ENCODE measurements around the gene STYXL1.
"Not testable (repeated sequence)": the region's sequence is repeated elsewhere in the genome, so short reads cannot be mapped to it uniquely, and the experiment has no call there.

STYXL1 gene

DNA sequence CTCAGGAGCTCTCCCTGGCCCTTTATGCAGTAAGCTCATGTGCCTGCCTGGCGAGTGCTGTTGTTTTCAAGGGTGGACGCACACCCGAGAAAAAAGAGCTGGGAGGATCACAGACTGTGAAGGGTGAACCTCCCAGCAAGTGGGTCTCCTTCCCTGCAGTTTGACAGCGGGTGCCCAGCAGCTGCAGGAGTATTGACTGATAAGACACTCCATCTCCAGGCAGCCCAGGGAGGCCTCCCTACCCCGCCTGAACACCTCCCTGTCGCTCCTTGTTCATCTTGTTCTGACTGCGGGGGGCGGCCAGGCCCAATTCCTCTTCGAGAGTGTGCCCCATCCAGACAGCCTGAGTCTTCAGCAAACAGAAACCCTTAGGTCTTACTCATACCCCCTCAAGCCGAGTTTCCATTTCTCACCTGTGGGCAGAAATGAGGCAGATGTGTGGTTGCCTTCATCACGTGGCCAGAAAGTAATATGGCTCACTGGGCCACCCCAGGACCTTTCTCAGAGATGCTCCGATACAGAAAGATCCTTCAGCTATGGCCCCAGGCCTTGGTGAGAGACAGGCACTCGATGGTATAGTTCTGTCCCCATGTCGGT lies 17.3 kb upstream of the STYXL1 start:
- no peak for DNase-seq

GRCh38 chr7:76064208-76064970 lies 16.6 kb upstream of the STYXL1 start:
- no peak for DNase-seq

- no peak for DNase-seq
Observed at GRCh38 chr7:76063525-76063924, 15.7 kb upstream of the STYXL1 start.

DNA sequence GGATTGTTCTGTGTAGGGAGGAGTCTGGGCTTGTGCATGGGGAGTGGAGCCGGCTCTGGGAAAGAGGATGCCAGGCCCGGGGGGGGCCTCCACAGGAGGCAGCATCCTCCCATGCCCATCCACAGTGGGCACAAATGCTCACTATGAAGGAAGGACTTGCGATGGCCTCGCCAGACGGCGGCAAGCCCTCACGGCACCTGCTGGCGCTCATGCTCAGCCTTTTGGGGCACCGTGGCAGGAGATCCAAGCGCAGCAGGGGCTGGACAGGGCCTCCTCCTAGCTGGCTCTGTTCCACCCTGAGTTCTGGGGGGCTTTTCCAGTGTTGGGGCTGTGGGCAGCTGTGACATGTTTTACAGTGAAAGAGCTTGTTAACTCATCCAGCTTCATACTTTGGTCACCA lies 15.3 kb upstream of the STYXL1 start:
- DNase-seq: no peak

DNA sequence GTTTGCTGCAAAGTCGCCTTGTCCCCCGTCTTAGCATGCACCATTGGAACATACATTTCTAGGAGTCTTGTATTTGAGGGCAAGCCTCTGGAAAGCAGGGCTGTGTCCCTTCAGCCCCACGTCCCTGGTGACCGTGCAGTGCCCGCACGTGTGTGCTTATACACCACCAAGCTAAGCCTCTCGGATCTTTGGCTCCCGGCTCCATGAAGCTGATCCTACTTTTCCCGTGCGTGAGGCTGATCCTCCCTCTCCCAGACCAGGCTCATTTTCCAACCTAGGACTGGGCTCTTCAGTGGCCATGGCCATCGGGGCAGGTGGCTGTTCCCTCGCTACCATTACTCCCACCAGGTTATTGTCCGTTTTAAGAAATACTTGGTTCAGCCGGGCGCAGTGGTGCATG lies 14.5 kb upstream of the STYXL1 start:
- no peak for DNase-seq

- DNase-seq: no peak
Observed at GRCh38 chr7:76060842-76061241, 13.0 kb upstream of the STYXL1 start.

DNA sequence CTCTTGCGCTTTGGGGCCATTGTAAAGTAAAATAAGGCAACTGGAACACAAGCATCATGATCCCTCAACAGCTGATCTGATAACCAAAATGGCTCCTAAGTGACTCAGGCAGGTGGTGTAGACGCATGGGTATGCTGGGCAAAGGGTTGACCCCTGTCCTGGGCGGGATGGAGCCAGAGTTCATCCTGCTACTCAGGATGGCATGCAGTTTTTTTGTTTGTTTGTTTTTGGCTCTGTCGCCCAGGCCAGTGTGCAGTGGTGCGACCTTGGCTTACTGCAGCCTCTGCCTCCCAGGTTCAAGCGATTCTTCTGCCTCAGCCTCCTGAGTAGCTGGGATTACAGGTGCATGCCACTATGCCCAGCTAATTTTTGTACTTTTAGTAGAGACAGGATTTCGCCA lies 10.9 kb upstream of the STYXL1 start:
- not testable (repeated sequence) for DNase-seq

GRCh38 chr7:76057813-76058145 lies 10.0 kb upstream of the STYXL1 start:
- no peak for DNase-seq

DNA sequence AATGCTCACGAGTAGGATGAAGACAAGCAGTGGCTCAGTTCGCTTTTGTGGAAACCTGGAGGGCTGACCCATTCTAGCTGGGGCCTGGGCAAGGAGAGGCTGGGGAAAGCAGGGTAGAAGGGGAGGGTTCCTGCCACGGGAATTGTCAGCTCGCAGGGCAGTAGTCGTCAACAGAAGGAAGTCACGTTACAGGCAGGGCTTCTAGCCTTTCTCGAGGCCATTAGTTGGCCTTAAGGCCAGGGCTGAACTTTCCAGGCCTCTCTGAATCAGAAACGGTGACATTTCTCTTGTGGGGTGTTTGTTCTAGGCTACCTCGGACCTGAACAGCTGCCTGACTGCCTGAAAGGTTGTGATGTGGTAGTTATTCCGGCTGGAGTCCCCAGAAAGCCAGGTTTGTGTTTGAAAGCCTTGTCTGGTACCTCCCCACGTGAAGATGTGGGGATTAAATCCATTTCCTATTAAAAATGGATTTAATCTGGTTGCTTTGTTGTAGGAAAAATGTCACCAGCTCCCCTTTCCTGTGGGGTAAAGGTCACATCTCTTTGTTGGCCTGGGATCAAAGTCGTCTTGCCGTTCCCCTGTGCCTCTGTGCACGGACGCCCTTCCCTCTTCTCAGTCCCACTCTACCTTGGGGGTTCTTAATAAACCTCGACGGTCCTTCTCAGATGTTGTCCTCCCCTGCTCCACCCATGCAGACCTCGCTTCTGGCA lies 9.5 kb upstream of the STYXL1 start:
- DNase-seq: no peak

DNA sequence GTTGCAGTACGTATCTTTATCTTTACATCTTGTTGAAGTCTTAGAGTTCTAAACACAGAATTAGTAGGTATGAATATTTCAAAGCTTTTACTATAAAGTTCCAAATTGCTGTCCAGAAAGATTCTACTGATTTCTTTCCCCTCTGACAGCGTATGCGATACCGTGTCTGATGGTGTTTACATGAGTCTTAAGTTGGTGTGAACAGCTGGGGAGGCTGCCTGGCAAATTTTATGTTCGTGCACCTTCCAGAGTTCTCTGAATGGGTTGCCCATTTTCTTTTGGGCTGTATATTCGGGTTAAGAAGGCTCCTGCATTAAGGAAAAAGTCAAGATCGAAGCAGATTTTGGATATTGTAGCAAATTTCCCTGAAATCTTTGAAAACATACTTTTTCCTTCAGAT lies 8.4 kb upstream of the STYXL1 start:
- DNase-seq: no peak

DNA sequence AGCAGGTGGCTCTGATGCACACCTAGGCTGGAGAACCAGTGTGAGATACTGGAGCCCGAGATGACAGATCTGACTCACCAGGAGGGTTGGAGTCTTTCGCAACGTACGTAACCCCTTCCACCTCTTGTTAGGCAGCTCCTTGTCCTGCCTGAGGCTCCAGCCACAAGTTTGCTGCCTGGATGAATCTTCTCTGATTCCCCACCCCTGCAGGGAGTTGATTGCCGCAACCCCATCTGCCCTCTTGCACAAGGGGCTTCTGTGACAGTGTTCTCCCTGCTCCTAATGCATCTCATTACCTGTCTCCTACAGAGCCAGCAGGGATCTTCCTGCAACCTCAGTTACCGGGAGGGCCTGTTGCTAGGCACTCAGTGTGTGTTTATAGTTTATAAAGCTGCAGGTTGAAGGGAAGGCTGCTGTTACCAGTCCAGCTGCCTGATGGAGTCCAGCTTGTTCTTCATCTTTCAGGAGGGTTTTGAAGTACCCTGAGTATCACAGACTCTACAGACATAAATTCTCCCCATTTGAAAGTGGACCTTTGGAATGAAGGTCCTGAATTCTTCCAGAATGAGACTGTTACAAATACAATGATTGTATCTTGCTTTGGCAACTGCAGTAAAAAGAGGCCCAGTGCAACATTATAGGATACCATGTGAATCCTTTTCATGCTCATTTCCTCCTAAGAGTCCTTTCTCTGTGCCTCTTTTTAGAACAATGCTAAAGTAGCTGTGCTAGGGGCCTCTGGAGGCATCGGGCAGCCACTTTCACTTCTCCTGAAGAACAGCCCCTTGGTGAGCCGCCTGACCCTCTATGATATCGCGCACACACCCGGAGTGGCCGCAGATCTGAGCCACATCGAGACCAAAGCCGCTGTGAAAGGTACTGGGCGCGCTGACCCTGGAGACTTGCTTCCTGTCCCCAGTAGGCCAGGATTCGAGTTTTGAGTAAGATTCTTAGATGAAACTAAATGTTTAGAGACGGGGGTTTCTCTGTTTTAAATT lies 6.6 kb upstream of the STYXL1 start:
- no peak for DNase-seq

GRCh38 chr7:76053461-76053860 lies 5.7 kb upstream of the STYXL1 start:
- DNase-seq: no peak

DNA sequence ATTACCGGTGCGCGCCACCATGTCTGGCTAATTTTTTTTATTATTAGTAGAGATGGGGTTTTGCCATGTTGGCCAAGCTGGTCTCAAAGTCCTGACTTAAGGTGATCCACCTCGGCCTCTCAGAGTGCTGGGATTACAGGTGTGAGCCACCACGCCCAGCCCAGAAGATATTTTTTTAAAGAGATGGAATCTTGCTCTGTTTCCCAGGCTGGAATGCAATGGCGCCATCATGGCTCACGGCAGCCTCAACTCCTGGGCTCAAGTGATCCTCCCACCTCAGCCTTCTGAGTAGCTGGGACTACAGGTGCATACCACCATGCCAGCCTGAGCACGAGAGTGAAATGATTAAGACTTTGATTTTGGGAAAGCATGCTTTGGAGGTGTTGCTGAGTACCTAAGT lies 4.9 kb upstream of the STYXL1 start:
- DNase-seq: not testable (repeated sequence)

DNA sequence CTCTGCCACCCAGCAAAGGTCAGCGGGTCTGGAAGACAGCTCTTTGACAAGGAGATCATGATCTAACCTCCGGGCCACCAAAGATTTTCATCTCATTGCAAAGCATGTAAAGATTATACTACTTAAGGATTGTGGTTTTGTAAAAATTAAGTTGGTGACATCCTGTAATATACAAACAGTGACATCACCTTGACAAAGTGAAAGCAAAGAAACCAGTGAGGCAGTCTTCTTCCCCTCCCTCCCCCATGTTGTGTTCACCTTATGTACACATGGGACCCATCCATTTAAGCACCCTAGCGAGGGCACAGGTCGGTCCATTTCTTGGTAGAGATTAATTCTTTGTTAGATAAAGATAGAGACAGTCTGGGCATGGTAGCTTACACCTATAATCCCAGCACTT lies 4.0 kb upstream of the STYXL1 start:
- no peak for DNase-seq

DNA sequence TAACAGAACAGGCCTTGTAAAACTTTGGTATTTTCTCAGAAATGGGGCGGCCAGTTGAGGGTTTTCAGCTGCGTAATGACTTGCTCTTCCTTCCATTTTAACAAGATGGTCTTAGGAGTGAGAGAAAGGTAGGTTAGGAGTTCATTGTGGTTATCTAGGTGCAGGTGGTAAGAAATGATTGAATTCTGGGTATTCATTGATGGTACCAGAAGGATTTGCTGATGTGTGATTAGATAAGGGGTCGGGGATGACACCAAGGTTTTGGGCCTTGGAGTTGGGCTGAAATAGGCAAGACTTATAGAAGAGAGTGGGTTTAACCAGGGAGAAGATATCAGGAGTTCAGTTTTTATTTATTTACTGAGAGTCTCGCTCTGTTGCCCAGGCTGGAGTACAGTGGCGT lies 2.7 kb upstream of the STYXL1 start:
- no peak for DNase-seq

DNA sequence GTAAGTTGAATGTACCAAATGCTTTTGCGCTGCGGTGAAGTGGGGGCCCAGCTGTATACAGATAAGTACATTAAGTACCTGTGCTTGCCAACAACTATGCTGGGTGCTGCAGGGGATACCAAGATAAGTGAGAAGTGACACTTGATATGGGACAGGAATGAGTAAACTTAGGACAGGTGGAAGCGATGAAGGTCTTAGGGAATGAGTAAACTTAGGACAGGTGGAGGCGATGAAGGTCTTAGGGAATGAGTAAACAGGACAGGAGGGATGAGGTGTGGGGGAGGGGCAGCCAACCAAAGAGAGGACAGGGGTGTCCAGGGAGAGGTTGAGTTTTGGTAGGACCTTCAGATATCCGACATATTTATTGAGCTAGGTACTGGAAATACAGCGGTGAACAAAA lies 1.5 kb upstream of the STYXL1 start:
- no peak for DNase-seq

- no peak for DNase-seq
Observed at GRCh38 chr7:76048668-76048988, 828 bp upstream of the STYXL1 start.

DNA sequence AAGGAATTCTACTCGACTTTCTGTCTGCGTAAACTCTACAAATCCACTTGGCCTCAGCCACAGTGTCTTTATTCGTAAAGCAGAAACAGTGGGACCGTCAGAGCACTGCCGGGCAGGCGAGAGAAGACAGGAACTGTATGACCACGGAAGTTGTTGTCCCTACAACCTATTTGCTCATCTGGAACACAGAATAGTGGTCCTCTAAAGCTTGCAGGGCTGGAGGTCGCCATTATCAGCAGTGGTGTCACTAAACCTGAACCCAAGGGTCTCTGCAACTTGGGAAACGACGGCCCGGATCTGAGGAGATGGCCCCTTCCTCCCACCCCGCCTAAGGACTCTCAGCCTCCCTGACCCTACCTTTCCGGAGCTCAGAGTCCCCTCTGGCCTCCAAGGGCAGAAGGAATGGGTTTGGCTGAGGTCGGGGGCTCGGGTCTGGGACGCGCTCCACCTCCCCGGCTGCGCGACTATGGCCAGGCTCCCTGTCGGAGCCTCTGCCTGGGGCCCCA lies 442 bp downstream of the STYXL1 start:
- DNase-seq: no peak

GRCh38 chr7:76044375-76044865 lies 3.4 kb downstream of the STYXL1 start:
- no peak for DNase-seq

- no peak for DNase-seq
Observed at GRCh38 chr7:76040126-76040525, 7.7 kb downstream of the STYXL1 start.

DNA sequence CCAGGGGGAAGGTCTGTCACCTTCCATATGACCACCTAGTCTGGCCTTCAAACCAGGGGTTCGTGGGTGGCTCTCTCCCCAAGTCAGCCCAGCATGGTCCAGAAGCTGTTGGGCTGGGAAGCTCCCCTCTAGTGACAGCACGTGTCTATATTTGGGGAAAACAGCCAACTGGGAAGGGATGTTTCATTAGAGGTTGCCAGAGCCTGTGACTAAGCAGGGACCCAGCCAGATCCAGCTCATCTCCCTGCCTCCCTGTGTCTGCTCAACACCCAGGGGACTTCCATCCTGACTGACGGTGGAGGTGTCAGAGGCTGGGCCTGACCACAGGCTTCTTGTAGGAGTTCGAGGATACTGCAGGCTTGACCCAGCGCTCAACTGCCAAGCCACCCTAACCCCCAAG lies 10.5 kb downstream of the STYXL1 start:
- peak; percentile 67 for DNase-seq

DNA sequence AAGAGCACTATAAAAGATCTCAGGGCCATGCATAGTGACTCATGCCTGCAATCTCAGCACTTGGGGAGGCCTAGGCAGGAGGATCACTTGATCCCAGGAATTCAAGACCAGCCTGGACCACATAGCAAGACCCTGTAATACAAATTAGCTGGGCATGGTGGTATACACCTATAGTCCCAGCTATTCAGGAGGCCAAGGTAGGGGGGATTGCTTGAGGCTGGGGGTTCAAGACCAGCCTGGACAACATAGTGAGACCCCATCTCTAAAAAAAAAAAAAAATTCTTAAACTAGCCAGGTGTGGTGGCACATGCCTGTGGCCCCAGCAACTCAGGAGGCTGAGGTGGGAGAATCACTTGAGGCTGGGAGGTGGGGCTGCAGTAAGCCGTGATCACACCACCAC lies 15.8 kb downstream of the STYXL1 start:
- no peak for DNase-seq

GRCh38 chr7:76029682-76030081 lies 18.1 kb downstream of the STYXL1 start:
- DNase-seq: not testable (repeated sequence)
